Mesendoderm (in vitro differentiated cells): Measurements from ENCODE around the gene PGM3.

Source experiments
- DNase-seq: peaks from one replicate; pipeline ENCODE4 v3.0.0; 2013
- H2AK5ac ChIP-seq: 2 replicates; pipeline ENCODE4 v1.6.1; 2013; ENCODE audit warnings: low read length, inconsistent platforms
- H2BK120ac ChIP-seq: 2 replicates; pipeline ENCODE4 v1.6.1; 2013; ENCODE audit warnings: low read depth, mild to moderate bottlenecking, low read length, moderate library complexity, mixed read lengths
- H2BK15ac ChIP-seq: replicated peaks from 2 replicates; pipeline ENCODE4 v1.6.1; 2013; ENCODE audit warnings: low read depth, mild to moderate bottlenecking, moderate library complexity
- H2BK5ac ChIP-seq: 2 replicates; pipeline ENCODE4 v1.6.1; 2013; ENCODE audit warnings: low read length, inconsistent platforms
- H3K18ac ChIP-seq: 2 replicates; pipeline ENCODE4 v1.6.1; 2013; ENCODE audit warnings: mild to moderate bottlenecking, low read length, mixed read lengths
- H3K23ac ChIP-seq: one replicate; pipeline ENCODE4 v1.6.1; 2013; ENCODE audit warnings: low read length
- H3K27ac ChIP-seq: 2 replicates; pipeline ENCODE4 v1.5.1; 2013; ENCODE audit warnings: low read depth, mild to moderate bottlenecking, inconsistent platforms, low read length, moderate library complexity
- H3K27me3 ChIP-seq: 2 replicates; pipeline ENCODE4 v1.6.1; 2013; ENCODE audit warnings: low read length, control low read depth, mild to moderate bottlenecking, inconsistent platforms; ENCODE audit not compliant: insufficient read depth, poor library complexity
- H3K36me3 ChIP-seq: 2 replicates; pipeline ENCODE4 v1.6.1; 2013; ENCODE audit warnings: low read length, inconsistent platforms; ENCODE audit not compliant: control insufficient read depth, insufficient read depth
- H3K4ac ChIP-seq: one replicate; pipeline ENCODE4 v1.6.1; 2013; ENCODE audit warnings: low read depth, mild to moderate bottlenecking, low read length, moderate library complexity
- H3K4me1 ChIP-seq: 2 replicates; pipeline ENCODE4 v1.6.1; 2013; ENCODE audit warnings: low read depth, low read length, inconsistent platforms; ENCODE audit not compliant: control insufficient read depth
- H3K4me2 ChIP-seq: 2 replicates; pipeline ENCODE4 v1.6.1; 2013; ENCODE audit warnings: low read length
- H3K4me3 ChIP-seq: 2 replicates; pipeline ENCODE4 v1.5.1; 2013; ENCODE audit warnings: mild to moderate bottlenecking, low read length
- H3K56ac ChIP-seq: one replicate; pipeline ENCODE4 v1.6.1; 2013; ENCODE audit warnings: low read length
- H3K79me1 ChIP-seq: 2 replicates; pipeline ENCODE4 v1.6.1; 2013; ENCODE audit warnings: low read length, inconsistent platforms
- H3K79me2 ChIP-seq: 2 replicates; pipeline ENCODE4 v1.6.1; 2013; ENCODE audit warnings: mild to moderate bottlenecking, low read length; ENCODE audit not compliant: control insufficient read depth, insufficient read depth
- H3K9ac ChIP-seq: 2 replicates; pipeline ENCODE4 v1.6.1; 2013; ENCODE audit warnings: low read length, inconsistent platforms
- H4K5ac ChIP-seq: one replicate; pipeline ENCODE4 v1.6.1; 2013; ENCODE audit warnings: low read length
- H4K8ac ChIP-seq: one replicate; pipeline ENCODE4 v1.6.1; 2013; ENCODE audit warnings: low read depth, mild to moderate bottlenecking, control low read depth, low read length, moderate library complexity
- WGBS: extraction: QIAGEN DNeasy Blood & Tissue Kit; methylation state at CpG from one replicate; pipeline ENCODE4 v1.1.7; 2013; ENCODE audit warnings: low lambda C conversion rate, missing lambda C conversion rate; ENCODE audit not compliant: insufficient coverage; ENCODE audit errors: extremely low coverage; 5-methylcytosine and 5-hydroxymethylcytosine counted together

Gene PGM3

GRCh38 chr6:83190626-83191025, 2.4 kb downstream of the PGM3 start:
- Histone ChIP-seq H3K4me2 (peak overlapping the region; percentile 13), H2BK5ac (no peak overlapping the region), H3K27ac (no peak overlapping the region), H3K79me2 (peaks cover 26% of the 10 kb centered on the region), H3K18ac (no peak overlapping the region), H3K27me3 (no peaks in the 10 kb centered on the region), H4K5ac (no peak overlapping the region), H2AK5ac (no peak overlapping the region), H4K8ac (no peak overlapping the region), H3K4me1 (peaks cover 4% of the 10 kb centered on the region), H3K9ac (peak overlapping the region; percentile 12), H3K79me1 (peaks cover 14% of the 10 kb centered on the region), H2BK15ac (no peak overlapping the region), H2BK120ac (no peak overlapping the region), H3K36me3 (peaks cover 3% of the 10 kb centered on the region), H3K23ac (no peak overlapping the region), H3K56ac (no peak overlapping the region), H3K4ac (no peak overlapping the region), H3K4me3 (no peak overlapping the region)
- peak; percentile 62 for DNase-seq
- WGBS, result no CpG with 5 or more reads among the region's 6 CpGs

DNA sequence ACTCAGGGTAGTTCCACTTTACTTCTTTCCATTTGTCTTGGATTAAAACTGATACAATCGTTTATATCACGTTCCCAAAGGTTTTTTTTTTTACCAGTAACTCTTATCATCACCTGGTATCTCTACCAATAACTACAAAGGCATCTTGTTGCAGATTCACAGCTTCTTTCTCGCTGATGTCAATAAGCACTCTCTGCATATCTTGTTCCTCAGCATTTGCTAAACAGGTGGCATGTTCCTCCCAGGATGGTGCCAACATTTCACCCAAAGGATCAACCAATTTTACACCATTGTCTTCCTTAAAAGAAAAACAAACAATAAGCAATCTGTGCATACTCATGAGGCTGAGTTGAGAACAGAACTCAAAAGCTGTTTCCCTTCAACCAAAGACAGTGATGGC, 4.6 kb downstream of the PGM3 start:
- Histone ChIP-seq H3K79me2 (peaks cover 26% of the 10 kb centered on the region), H3K27me3 (no peaks in the 10 kb centered on the region), H2BK15ac (no peak overlapping the region), H3K79me1 (peaks cover 14% of the 10 kb centered on the region), H3K18ac (no peak overlapping the region), H3K36me3 (peaks cover 3% of the 10 kb centered on the region), H3K4me3 (no peak overlapping the region), H3K9ac (no peak overlapping the region), H2BK120ac (no peak overlapping the region), H3K4ac (no peak overlapping the region), H3K4me2 (no peak overlapping the region), H4K8ac (no peak overlapping the region), H3K23ac (no peak overlapping the region), H3K56ac (no peak overlapping the region), H4K5ac (no peak overlapping the region), H2BK5ac (no peak overlapping the region), H3K27ac (no peak overlapping the region), H3K4me1 (peaks cover 4% of the 10 kb centered on the region), H2AK5ac (no peak overlapping the region)
- WGBS, result no CpG with 5 or more reads among the region's 3 CpGs
- peak; percentile 61 for DNase-seq

DNA sequence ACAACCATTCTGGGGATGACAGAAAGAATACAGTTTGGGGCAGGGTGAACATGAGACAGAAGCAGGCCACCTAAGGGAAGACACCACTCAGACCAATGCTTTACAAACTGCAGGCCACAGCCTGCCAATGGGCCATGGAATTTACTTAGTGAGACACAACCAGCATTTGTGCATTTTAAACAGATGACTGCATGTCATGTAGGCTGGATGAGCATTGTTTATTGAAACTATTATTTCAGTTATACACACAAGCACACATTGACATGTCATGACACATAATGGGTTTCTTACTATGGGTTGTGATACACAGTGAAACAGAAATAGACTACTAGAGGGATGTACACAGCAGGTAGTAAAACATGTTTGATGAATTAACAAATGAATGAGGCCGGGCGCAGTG, 8.0 kb downstream of the PGM3 start:
- no peak overlapping the region for H3K23ac ChIP-seq
- no peak overlapping the region for H3K4ac ChIP-seq
- no peak overlapping the region for H2BK5ac ChIP-seq
- H4K5ac ChIP-seq, result no peak overlapping the region
- H3K27me3 ChIP-seq, result no peaks in the 10 kb centered on the region
- H3K4me1 ChIP-seq, result no peaks in the 10 kb centered on the region
- H3K27ac ChIP-seq, result no peak overlapping the region
- H3K4me3 ChIP-seq, result no peak overlapping the region
- H3K9ac ChIP-seq, result no peak overlapping the region
- H2AK5ac ChIP-seq, result no peak overlapping the region
- H2BK120ac ChIP-seq, result no peak overlapping the region
- peaks cover 8% of the 10 kb centered on the region for H3K36me3 ChIP-seq
- H2BK15ac ChIP-seq, result no peak overlapping the region
- H3K79me2 ChIP-seq, result peaks cover 9% of the 10 kb centered on the region
- WGBS, result no CpG with 5 or more reads among the region's 2 CpGs
- H3K79me1 ChIP-seq, result peaks cover 14% of the 10 kb centered on the region
- no peak overlapping the region for H3K4me2 ChIP-seq
- H3K18ac ChIP-seq, result no peak overlapping the region
- no peak for DNase-seq
- H3K56ac ChIP-seq, result no peak overlapping the region
- no peak overlapping the region for H4K8ac ChIP-seq

DNA sequence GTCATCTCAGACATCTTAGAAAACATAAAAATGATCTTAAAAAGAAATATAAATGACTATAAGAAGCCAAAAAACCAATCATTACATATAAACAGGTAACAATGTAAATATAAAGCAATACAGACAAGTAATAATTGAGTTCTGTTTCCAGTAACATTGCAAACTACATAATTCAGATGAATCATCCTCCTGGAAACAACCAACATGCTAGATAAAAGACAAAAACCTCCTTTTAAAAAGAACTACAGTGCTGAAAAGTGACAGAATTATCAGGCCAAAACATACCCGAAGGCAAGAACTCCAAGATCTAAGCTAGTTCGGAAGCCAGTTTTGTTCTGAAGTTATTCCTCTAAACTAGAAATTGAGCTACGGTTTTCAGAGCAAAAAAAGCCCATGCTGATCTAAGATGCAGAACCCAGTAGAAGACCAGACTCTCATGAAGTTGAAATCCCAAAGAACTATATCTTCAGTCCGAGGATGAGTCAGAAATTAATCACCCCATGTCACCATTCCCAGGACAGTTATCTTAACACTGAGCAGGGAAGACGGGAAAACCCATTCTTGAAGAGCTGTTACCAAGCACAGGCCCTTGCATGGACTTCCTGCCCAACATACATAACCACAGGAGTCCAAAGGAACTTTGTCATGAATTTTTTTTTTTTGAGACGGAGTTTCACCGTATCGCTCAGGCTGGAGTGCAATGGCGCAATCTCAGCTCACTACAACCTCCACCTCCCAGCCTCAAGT, 9.8 kb downstream of the PGM3 start:
- Histone ChIP-seq H3K36me3 (peaks cover 8% of the 10 kb centered on the region), H3K18ac (no peak overlapping the region), H3K23ac (no peak overlapping the region), H2BK15ac (no peak overlapping the region), H3K4ac (no peak overlapping the region), H2AK5ac (no peak overlapping the region), H3K27me3 (no peaks in the 10 kb centered on the region), H3K27ac (no peak overlapping the region), H3K4me2 (no peak overlapping the region), H3K4me1 (no peaks in the 10 kb centered on the region), H3K9ac (no peak overlapping the region), H2BK120ac (no peak overlapping the region), H3K79me2 (peaks cover 2% of the 10 kb centered on the region), H2BK5ac (no peak overlapping the region), H3K79me1 (peaks cover 6% of the 10 kb centered on the region), H3K56ac (no peak overlapping the region), H3K4me3 (no peak overlapping the region), H4K5ac (no peak overlapping the region), H4K8ac (no peak overlapping the region)
- DNase-seq, result no peak
- no CpG with 5 or more reads among the region's 9 CpGs for WGBS

DNA sequence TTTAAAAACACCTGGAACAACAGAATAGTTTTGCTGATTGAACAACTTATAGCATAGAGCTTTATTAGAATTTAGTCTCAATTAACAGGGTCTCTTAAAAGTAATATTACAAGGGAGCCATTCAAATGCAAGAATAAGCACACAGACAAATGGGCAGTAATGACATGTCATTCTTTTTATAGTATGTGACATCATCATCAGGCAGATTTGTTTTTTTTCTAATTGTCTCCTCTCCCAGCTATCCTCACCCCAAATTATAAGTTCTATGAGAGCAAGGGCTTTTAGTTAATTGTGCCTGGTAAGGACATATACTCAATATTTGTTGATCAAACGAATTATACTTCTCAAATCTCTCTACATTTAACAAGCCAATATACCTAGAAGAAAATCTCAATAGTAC, 11.0 kb downstream of the PGM3 start:
- Histone ChIP-seq H3K18ac (no peak overlapping the region), H3K23ac (no peak overlapping the region), H3K4me1 (no peaks in the 10 kb centered on the region), H3K9ac (no peak overlapping the region), H3K56ac (no peak overlapping the region), H3K79me2 (peaks cover 2% of the 10 kb centered on the region), H3K4me2 (no peak overlapping the region), H3K79me1 (peaks cover 6% of the 10 kb centered on the region), H2BK120ac (no peak overlapping the region), H2BK15ac (no peak overlapping the region), H3K27ac (no peak overlapping the region), H3K36me3 (peaks cover 8% of the 10 kb centered on the region), H3K27me3 (no peaks in the 10 kb centered on the region), H2BK5ac (no peak overlapping the region), H3K4ac (no peak overlapping the region), H4K8ac (no peak overlapping the region), H3K4me3 (no peak overlapping the region), H4K5ac (no peak overlapping the region), H2AK5ac (no peak overlapping the region)
- WGBS, result no CpG with 5 or more reads among the region's 1 CpG
- DNase-seq, result no peak

GRCh38 chr6:83180426-83180950, 12.6 kb downstream of the PGM3 start:
- Histone ChIP-seq H3K9ac (no peak overlapping the region), H3K4me1 (no peaks in the 10 kb centered on the region), H3K4me3 (no peak overlapping the region), H3K23ac (no peak overlapping the region), H3K27ac (no peak overlapping the region), H3K27me3 (no peaks in the 10 kb centered on the region), H3K79me1 (peaks cover 3% of the 10 kb centered on the region), H3K4me2 (no peak overlapping the region), H2AK5ac (no peak overlapping the region), H2BK120ac (no peak overlapping the region), H2BK15ac (no peak overlapping the region), H3K79me2 (no peaks in the 10 kb centered on the region), H4K8ac (no peak overlapping the region), H3K56ac (no peak overlapping the region), H4K5ac (no peak overlapping the region), H3K18ac (no peak overlapping the region), H2BK5ac (no peak overlapping the region), H3K4ac (no peak overlapping the region), H3K36me3 (peaks cover 8% of the 10 kb centered on the region)
- DNase-seq, result no peak
